NCI-H1048 (cell line): Measurements from ENCODE around the gene APBA3.

Experiments
- DNase-seq: peaks from one replicate; lab custom pipeline; 2025; lab: John Stamatoyannopoulos, UW

Gene APBA3

DNA sequence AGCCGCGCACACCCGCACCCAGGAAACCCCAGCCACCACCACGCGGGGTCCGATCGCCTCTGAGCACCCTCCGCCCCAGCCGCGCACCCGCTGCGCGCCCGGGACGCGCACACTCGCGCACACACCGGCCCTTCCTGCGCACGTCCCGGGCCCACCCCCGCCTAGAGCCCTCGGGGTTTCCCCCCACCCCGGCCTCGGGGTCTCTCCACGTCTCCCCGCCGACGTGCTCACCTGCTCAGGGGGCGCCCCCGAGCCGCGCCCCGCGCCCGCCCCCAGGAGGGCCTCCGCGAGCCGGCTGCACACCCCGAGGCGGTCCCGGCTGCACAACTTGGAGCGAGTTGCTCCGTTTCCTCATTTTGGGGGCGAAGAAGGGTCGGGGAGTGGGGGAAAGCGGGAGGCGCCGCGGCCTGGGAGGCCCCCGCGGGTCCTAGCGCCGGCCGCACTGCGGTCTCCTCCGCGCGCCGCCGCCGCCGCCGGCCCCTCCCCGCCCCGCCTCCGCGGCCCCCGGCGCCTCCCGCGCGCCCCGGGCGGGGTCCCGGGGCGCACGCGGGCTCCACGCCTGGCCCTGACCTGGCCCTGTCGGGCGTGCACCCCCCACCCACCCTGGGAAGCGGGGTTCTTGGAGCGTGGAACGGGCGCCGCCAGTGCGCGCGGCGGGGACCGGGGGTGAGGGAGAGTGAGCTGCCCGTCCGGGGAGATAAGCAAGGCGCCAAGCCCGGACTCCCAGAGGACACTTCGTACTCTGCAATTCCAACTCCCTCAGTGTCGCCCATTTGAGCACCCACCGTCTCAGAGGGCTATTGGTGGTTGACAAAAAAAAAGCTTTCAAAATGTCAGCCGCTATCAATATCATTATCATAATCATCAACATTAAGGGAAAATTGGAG lies 24.7 kb upstream of the APBA3 start, which contains the start of gene MATK:
MATK (minus strand) TSS at position 444 of the 887 bp plus-strand sequence. CDS start 1,246 bp downstream, outside the sequence.
- DNase-seq = no peak

DNA sequence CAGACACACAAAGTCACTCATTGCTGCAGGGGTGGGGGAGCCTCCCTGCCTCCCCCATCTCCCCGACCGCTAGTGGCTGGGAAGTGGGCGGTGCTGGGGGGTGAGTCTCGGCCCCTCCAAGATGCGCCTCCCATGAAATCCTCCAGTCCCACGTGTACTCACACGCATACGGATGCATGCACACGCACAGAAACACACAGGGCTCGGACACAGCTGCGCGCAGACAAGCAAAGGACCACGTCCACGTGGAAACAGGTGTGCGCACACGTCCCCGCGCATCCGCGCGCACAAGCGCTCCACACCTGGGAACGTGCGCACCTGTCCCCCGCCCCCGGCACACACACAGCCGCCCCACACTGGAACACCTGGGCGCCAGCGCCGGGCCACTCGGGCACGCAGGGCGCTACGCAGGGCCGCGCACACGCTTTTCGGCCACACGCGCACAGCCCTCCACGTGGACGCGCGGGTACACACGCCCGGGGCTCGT lies 24.0 kb upstream of the APBA3 start:
- no peak for DNase-seq

DNA sequence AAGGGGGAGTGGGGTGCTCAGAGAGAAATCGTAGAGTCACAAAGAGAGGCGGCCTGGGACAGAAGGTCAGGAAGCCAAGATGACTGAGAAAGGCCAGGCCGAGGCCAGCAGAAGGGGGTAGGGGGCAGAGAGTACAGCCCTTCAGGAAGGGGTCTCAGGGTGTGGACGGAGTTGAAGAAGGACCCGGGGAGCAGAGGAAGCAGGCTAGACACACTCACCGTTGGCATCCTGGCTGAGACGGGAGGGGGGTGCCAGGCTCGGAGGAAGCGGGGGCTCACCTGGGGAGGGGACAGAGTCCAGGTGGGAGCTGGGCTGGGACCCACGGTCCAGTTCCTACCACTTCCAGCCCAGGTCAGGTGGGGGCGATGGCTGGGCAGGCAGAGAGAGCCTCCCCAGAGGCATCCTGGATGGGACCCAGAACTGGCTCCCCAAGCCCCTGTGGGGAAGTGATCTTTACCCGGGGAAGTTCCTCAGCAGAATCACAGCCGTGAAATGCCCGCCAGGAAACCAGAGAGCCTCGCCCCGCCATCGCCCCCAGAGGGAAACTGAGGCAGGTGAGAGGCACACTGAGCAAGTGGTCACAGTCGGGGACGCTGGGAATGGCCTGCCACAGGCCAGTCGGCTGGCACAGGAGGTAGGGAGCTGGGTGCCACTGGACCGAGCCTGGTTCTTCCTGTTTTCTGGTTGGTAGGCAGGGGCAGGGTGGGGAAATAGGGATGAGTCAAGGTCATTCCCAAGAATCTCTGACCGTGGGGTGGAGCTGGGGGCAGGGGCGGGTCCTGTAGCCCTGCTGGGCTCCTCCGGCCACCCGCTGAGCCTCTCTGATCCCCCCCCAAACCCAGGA lies 23.3 kb upstream of the APBA3 start:
- no peak for DNase-seq

DNA sequence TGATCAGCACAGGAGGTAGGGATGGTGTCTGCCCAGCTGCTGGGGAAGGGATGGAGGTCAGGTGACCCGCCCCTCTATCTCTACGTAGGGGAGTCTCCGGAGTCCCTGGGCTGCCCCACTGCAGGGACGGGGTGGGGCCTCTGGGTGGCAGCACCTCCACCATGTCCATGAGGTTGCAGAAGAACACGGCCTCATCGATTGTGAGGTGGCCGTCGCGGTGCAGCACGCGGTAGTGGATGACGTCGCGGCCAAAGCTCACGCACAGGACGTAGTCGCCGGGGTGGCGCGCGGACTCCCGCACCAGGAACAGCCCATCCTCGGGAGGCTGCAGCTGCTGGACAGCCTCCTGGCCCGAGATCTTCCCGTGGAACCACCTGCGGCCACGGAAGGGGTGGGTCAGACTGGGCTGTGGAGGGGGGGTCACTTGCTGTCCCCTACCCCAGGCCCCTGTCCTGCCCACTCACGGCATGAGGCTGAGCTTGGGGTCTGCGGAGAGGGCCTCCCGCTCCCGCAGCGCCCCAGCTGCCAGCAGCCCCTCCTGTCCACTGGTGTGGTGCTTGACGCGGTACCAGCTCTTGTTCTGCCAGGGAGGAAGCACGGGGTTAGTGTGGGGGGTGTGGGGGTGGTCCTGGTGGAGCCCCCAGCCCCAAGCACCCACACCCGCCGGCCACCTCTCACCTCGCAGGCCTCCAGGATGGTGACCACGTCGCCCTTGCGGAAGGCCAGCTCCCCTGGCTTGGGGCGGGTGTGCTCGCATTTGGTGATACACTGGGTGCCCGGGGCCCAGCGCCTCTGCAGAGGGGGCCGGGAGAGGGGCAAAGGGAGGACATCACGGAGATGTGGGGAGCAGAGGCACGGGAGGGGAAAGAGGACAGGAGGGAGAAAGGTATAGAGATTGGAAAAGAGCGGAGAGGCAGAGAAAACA lies 22.4 kb upstream of the APBA3 start:
- DNase-seq = no peak

DNA sequence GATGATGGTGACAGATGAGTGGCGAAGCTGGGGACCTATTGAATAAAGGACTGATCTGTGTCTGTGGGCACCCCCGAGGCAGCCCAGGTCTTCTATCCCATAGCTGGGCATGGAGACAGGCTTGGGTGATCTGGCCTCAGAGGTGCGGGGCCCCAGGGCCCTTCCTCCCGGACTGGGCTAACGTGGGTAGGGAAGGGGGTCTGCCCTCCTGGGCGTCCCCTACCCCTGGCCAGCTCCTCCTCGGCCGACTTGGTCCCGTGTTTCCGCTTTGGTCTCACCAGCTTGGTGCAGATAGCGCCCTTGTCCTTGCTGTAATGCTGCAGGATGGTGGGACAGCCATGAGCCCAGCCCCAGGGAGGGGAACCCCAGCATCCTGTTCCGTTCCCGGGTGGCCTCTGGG lies 21.4 kb upstream of the APBA3 start:
- no peak for DNase-seq

DNA sequence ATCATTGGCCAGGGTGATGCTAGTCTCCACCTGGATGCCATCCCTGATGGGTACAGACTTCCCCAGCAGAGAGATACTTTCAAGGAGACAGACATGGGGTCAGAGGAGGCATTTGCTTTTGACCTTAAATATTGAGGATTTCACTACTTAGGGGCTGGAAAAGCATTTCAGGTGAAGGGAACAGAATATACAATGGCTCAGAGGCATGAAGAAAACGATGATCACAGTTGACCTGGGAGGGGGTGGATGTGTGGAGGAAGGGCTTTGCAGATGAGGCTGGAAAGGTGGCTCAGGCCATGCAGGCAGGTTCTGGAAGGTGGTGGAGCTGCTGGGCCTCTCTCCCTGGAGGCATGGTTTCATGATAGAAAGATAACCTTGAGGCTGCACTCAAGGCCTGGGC lies 20.8 kb upstream of the APBA3 start:
- DNase-seq = no peak

DNA sequence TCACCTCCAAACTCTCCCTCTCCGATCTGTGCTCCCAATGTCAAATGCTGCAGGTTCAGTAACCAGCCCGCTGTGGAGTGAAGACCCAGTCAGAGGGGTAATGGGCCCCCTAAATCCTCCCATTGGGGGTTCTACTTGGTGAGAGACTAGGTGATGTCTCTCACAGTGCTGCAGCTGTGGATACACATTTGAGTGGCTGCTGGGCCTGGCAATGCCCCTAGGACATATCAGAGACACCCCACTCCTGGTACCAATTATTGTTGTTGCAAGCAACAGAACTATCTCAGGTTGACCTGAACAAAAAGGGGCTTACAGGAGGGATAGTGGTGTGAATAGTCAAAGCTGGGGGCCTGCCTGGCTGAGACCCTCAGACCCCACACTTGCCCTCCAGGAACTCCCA lies 20.1 kb upstream of the APBA3 start:
- DNase-seq = no peak

DNA sequence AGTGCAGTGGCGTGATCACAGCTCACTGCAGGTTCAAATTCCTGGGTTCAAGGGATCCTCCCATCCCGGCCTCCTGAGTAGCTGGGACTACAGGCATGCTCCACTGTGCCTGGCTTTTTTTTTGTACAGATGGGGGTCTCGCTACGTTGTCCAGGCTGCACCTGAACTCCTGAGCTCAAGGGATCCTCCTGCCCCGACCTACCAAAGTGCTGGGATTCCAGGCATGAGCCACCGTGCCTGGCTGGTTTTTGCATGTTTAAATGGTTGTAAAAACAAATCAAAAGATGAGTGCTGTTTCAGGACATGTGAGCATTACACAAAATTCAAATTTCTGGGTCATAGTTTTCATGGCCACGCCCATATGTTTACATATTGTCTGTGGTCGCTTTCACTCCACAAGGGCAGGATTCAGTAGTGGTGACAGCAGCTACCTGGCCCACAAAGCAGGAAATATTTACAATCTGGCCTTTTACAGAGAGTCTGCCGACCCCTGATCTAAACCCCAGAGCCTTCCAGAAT lies 19.4 kb upstream of the APBA3 start:
- no peak for DNase-seq

DNA sequence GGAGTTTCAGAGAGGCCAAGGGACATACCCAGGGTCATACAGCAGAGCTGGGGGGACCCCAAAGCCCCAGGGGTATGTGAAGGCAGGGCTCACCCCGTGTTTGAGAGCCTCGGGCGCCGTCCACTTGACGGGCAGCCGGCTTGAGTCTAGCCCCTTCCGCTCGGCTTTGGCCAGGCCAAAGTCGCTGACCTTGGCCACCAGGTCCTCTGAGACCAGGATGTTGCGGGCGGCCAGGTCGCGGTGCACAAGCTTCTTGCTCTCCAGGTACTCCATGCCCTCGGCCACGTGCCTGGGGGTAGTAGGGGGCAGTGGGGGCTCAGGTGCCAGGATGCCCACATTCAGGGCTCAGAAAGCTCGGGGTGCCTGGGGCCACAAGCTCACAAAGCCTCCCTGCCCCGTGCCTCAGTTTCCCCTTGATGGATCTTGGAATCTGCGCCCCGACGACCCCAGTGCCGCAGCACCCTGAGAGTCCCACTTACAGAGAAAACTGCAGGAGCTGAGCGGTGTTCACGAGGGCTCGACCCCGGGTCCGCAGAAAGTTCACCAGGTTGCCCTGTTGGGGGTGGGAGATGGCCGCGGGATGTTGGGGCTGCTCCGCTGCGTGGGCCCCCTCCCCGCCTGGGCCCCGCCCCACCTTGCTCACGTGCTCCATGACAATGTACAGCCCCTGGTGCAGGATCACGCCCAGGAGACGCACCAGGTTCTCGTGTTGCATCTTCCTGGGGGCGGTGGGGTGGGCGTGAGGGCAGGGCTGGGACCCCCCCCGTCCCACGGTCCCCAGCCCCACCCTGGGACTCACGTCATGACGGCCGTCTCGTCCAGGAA lies 17.6 kb upstream of the APBA3 start:
- DNase-seq = no peak

DNA sequence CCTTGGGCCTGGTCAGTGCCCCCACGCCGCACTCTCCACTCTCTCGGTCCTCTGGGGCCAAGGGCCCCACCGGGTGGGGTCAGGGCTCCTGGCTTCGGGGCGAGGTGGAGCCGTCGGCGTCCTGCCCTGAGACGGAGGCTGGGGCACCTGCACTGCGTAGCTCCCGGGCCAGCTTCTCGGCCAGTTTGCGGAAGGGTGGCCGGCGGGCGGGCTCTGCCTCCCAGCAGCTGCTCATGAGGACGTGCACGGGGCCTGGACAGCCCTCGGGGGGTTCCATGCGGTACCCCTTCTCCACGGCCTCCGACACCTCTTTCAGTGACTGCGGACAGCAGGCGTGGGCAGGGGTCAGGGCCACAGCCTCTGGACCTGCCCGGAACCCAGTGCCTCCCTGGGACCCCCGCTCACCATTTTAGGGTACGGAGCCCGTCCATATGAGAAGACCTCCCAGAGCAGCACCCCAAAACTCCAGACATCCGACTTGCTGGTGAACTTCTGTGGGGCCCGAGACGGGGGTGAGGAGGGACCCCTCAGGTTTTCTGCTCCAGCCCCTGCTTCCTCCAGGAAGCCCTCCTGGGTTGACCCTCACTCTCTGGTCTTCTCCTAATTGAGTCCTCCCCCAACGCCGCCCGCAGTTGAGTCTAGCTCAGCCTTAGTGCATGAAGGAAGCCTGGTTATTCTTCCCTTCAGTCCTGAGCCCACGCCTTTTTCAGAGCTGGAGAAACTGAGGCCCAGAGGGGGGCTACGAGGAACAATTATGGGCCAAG lies 16.8 kb upstream of the APBA3 start:
- DNase-seq = no peak

DNA sequence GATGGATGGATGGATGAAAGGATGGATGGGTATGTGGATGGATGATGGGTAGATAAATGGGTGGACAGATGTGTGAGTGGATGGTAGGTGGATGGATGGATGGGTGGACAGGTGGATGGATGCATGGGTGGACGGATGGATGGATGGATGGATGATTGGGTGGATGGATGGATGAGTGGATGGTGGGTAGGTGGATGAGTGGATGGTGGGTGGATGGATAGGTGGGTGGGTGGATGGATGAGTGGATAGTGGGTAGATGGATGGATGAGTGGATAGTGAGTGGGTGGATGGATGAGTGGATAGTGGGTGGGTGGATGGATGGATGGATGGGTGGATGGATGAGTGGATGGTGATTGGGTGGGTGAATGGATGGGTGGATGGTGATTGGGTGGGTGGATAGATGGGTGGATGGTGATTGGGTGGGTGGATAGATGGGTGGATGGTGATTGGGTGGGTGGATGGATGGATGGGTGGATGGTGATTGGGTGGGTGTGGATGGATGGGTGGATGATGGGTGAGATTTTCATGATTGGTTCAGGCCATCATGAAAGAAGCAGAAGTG lies 15.1 kb upstream of the APBA3 start:
- DNase-seq = no peak

DNA sequence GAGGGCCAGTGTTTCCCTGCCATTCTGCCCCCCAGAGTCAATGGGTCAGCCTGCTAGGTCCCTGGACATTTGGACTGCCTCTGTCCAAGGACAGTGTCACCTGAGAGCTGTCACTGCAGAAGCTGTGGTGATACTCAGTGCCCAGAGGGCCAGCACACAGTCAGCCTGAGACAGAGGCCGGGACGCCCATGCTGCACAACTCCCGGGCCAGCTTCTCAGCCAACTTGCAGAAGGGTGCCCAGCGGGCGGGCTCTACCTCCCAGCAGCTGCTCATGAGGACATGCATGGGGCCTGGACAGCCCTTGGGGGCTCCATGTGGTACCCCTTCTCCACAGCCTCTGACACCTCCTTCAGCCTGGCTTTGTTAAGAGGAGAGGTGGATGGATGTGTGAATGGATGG lies 14.3 kb upstream of the APBA3 start:
- no peak for DNase-seq

DNA sequence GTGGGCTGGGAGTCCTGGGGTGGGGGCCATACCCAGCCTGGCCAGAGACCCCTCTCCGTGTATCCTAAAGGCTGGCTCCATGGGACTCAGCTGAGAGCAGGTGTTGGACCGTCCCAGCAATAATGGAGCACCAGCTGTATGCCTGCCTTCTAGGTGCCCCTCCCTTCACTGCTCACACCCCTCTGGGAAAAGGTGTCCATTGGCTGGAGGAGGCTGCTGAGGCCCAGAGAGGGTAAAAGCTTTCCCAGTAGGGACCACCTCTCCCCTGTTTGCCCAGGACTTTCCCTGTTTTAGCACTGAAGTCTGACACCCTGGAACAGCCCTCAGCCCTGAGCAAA lies 13.9 kb upstream of the APBA3 start:
- DNase-seq = no peak

DNA sequence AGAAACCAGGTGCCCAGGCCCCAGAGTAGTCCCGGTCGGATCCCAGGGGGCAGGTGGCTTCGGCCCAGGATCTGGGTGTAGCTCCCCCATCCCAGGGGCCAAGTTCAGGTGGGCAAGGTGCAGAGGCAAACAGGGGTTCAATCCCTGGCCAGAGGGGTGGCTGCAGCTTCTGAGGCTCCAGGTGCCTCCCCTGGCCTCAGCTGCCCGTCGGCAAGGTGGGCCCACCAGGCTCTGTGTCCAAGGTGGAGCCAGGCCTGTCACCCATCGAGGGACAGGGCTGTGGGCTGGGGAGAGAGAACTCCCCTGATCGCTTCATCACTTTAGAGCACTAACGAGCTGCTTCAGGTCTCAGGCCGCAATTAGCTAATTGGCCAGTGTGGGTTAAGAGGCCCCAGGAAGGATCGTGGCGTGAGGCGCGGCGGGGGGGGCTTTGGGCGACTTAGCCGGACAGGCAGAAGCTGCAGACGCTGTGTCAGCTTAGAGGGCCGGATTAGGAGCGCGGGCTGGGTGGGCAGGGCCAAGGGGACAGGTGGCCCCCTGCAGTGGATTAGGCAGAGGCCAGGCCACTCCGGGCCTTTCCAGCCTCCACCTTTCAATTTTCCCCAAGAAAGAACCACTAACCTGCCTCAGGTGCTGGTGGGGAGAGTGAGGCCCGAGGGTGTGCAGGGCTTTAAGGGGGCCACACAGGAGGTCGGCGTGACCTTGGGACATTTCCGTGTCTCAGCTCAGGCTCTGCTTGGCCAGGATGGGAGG lies 13.3 kb upstream of the APBA3 start:
- no peak for DNase-seq

DNA sequence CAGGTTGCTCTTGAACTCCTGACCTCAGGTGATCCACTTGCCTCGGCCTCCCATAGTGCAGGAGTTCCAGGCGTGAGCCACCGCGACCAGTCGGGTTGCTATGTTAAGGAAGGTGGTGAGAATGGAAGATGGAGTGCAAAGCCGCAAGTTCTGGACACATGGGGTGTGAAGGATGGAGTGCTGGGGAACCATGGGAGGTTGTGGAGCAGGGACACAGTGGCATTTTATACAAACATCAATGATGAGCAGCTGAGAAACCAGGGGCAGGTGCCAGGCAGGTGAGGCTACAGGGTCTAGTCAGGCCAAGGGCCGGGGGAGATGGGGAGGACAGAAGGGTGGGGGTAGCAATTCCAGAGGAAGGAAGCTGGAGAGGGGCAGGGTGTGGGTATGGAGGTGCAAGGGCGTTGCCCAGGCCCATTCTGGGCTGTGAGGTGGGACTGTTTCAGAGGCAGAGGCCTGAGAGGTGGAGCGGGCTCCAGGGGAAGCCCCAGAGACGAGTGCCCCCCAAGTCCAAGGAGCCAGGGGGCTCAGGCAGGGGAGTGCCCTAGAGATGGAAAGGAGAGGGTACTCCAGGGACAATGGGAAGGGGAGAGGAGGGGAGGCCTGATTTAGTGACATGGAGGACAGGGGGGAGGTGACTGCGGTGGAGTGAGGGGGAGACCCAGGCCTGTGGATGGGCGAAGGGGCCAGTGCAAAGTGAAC lies 12.5 kb upstream of the APBA3 start:
- DNase-seq = no peak

DNA sequence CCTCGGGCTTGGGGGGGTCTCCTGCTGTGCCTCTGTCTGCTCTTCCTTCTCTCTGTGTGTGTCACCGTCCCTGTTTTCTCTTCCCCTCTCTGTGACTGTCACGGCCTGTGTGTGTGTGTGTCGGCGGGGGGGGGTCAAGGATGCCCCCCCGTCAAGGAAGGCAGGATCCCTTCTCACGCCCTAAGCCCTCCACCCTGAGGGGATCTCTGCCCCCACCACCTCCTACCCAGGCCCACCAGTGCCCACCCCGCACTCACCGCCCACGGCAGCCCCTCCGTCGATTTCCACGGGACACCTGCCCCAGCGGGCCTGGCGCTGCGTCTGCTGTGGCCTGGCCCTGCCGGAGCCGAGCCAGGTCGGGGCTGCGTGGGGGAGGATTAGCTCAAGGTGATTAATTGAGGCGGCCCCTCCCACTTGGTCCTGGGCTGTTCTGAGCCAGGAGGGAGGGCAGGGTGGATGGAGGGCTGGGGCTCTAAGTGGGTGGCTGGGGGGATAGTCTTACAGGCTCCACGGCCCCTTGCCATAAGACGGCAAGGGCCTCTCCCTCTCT lies 10.5 kb upstream of the APBA3 start, which contains the start of gene RAX2:
RAX2 (minus strand) TSS at position 323 of the 550 bp plus-strand sequence. CDS start 486 bp downstream, outside the sequence.
- no peak for DNase-seq

DNA sequence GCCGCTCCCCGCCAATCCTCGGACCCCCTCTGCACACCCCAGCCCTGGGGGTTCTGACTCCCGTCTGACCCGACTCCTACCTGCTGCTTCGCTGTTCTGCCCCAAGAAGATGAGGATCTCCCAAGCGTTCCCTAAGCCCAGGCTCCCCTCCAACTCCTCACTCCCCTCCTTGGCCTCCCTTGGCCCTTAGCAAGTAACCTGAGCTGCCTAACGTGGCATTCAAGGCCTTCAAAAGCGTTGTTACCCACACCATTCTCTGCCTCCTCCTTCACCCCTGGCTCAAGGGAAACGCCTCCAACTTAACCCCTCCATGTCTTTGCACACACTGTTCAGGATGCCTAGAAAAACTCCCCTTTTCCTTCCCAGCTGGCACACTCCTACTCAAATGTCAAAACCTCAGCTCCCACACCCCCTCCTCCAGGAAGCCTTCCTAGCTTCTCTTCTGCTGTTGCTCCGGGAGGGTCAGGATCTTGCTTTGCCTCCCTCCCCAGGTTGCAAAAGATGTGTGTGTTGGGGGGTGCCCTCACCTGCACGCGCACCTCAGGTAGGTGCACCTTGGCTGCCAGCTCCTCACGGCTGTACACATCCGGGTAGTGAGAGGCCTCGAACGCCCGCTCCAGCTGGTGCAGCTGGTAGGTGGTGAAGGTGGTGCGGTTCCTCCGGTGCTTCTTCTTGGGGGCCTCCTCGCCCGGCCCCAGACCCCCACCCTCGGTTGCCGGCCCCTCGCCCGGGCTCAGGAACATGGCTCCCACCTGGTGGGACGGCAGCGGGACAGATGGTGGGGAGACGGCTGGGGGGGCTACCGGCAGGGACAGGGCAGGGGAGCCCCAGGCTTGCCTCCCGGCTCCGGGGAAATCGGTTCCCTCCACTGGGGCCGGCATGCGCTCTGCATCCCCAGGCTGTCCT lies 9.8 kb upstream of the APBA3 start:
- DNase-seq = no peak
